Calu3 (cell line): ENCODE measurements around the gene TRIP6. TPM values are rescaled to one million over a fixed set of nuclear protein-coding genes. Genes with fewer than 3 reads are reported as not detected.

Source experiments
- BruUV-seq: library from RNA; stranded (reverse); fragments of 400-500 nt; replicated peaks from 2 replicates; lab custom pipeline; 2021; lab: Mats Ljungman, UMichigan
- CTCF ChIA-PET: fragments of 300-600 bp; sonication (Branson Sonifier 250); formaldehyde crosslinking; loops from one replicate; lab custom pipeline; 2022; ENCODE audit warnings: antibody characterized with exemption; lab: Charles Lee
- DNase-seq: peaks from one replicate; pipeline ENCODE4 v3.0.0; 2022
- H3K27ac Mint-ChIP-seq: one replicate; pipeline ENCODE4 v1.8.0; 2022; ENCODE audit warnings: mixed read lengths; ENCODE audit not compliant: unreplicated experiment
- H3K27me3 Mint-ChIP-seq: one replicate; pipeline ENCODE4 v1.8.0; 2022; ENCODE audit warnings: mixed read lengths; ENCODE audit not compliant: unreplicated experiment
- H3K36me3 Mint-ChIP-seq: one replicate; pipeline ENCODE4 v1.8.0; 2022; ENCODE audit warnings: mild to moderate bottlenecking, moderate library complexity, mixed read lengths; ENCODE audit not compliant: insufficient read depth, unreplicated experiment
- H3K4me1 Mint-ChIP-seq: one replicate; pipeline ENCODE4 v1.8.0; 2022; ENCODE audit warnings: mild to moderate bottlenecking, low read depth, mixed read lengths; ENCODE audit not compliant: unreplicated experiment
- H3K4me3 Mint-ChIP-seq: one replicate; pipeline ENCODE4 v1.8.0; 2022; ENCODE audit warnings: mild to moderate bottlenecking, low read depth, moderate library complexity, mixed read lengths; ENCODE audit not compliant: unreplicated experiment
- H3K9me3 Mint-ChIP-seq: one replicate; pipeline ENCODE4 v1.8.0; 2022; ENCODE audit warnings: low read depth, mixed read lengths; ENCODE audit not compliant: unreplicated experiment
- intact Hi-C: fragments of 100-400 bp; cut with micrococcal nuclease; formaldehyde crosslinking; loops from one replicate; pipeline ENCODE4 v1.10.0; 2022; ENCODE audit not compliant: unreplicated experiment
- total RNA-seq: library from RNA; stranded (reverse); gene quantifications from 2 replicates; pipeline ENCODE4 v1.2.3, GENCODE V29; 2022
- TF ChIP-seq, protein P1 (sequence below): fragments of 200-600 bp; IDR thresholded peaks from one replicate; pipeline ENCODE4 v1.8.0; 2022; ENCODE audit warnings: antibody characterized with exemption; ENCODE audit not compliant: unreplicated experiment

TRIP6 gene
- total RNA-seq, 1 experiment from 2014 or later = 50.0 TPM

DNA sequence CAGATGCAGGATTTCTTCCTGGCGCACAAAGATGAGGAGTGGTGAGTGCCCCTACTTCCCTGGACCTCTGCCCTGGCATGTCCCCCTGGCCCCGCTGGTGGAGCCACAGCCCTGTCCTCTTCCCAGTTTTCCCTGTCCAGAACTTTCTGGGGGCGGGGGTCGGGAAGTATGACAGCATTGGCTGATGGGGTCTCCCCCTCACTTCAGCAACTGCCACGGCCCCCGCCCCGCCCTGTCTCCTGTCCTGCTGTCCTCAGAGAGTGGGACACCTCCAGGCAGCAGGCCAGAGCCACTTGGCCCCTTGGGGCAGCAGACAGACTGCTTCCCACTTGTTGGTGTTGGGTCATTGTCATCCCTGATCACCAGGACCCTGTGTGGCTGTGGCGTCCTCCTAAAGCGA is 15.0 kb downstream of the TRIP6 start:
- Mint-ChIP-seq H3K9me3 (no peaks in the 10 kb centered on the region), H3K4me1 (no peaks in the 10 kb centered on the region), H3K4me3 (no peak overlapping the region), H3K27ac (no peak overlapping the region), H3K36me3 (peaks cover 64% of the 10 kb centered on the region), H3K27me3 (no peaks in the 10 kb centered on the region)
- no TSS peak for BruUV-seq
- CTCF ChIA-PET = no interaction called here
- no peak for DNase-seq
- TF ChIP-seq, protein P1, sequence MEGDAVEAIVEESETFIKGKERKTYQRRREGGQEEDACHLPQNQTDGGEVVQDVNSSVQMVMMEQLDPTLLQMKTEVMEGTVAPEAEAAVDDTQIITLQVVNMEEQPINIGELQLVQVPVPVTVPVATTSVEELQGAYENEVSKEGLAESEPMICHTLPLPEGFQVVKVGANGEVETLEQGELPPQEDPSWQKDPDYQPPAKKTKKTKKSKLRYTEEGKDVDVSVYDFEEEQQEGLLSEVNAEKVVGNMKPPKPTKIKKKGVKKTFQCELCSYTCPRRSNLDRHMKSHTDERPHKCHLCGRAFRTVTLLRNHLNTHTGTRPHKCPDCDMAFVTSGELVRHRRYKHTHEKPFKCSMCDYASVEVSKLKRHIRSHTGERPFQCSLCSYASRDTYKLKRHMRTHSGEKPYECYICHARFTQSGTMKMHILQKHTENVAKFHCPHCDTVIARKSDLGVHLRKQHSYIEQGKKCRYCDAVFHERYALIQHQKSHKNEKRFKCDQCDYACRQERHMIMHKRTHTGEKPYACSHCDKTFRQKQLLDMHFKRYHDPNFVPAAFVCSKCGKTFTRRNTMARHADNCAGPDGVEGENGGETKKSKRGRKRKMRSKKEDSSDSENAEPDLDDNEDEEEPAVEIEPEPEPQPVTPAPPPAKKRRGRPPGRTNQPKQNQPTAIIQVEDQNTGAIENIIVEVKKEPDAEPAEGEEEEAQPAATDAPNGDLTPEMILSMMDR = no peak
- intact Hi-C loops = no loop called here

DNA sequence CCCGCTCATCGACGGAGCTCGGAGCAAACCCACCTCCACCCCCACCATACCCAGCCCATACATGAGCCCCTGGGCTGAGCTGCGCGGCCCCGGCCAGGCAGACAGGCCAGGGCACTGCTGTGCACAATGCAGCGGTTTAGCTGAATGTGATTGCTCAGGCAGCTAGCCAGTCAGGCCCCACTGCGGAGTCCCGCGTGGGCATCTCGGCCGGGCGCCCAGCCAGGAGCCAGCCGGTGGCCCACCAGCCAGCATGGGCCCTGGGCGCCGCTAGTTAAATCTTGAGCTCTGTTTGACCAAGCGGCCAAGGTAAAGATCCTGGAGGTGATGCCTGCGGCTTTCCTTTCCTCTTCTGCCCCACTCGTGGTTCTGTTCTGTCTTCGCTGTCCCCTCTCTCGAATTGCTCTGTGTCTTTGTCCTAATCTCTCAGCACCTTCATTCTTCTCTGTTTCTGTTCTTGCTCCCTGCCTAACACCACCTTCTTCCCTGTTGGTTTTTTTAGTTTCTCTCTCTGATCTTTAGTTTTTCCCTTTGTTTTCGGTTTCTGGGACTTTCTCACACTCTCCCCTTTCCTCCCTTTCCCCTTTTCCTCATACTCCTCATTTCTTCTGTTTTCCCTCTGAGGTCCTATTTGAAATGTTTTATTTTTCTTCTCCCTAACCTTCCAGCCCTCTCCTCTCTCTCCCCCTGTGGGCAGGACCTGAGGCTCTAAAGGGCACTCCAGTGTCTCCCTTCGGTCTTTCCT is 15.8 kb downstream of the TRIP6 start:
- intact Hi-C loops = no loop called here
- H3K27ac Mint-ChIP-seq = no peak overlapping the region
- CTCF ChIA-PET = no interaction called here
- no peaks in the 10 kb centered on the region for H3K27me3 Mint-ChIP-seq
- H3K36me3 Mint-ChIP-seq = peaks cover 71% of the 10 kb centered on the region
- H3K4me3 Mint-ChIP-seq = no peak overlapping the region
- DNase-seq = no peak
- no peaks in the 10 kb centered on the region for H3K4me1 Mint-ChIP-seq
- no TSS peak for BruUV-seq
- H3K9me3 Mint-ChIP-seq = no peaks in the 10 kb centered on the region
- TF ChIP-seq, protein P1 = no peak

DNA sequence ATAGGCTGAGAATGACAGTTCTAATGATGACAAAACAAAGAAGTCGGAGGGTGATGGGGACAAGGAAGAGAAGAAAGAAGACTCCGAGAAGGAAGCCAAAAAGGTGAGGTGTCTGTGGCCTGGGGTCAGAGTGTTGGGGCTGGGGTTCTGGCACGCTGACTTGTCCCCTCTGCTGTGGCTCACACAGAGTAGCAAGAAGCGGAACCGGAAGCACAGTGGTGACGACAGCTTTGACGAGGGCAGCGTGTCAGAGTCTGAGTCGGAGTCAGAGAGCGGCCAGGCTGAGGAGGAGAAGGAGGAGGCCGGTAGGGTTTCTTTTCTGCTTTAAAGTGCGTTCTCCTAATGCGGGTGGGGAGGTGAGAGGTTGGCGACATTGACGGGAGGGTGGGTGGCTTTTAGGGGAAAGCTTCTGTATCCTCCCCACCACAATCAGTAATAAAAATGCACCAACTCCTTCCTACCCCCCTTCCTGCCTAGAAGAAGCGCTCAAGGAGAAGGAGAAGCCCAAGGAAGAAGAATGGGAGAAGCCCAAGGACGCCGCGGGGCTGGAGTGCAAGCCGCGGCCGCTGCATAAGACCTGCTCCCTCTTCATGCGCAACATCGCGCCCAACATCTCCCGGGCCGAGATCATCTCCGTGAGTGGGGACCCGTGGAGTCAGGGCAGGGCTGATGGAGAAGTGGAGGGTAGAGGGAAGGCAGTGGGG is 17.7 kb downstream of the TRIP6 start:
- Mint-ChIP-seq H3K36me3 (peaks cover 79% of the 10 kb centered on the region), H3K4me1 (peaks cover 7% of the 10 kb centered on the region), H3K9me3 (no peaks in the 10 kb centered on the region), H3K4me3 (no peak overlapping the region), H3K27me3 (no peaks in the 10 kb centered on the region), H3K27ac (peak overlapping the region; percentile 48)
- CTCF ChIA-PET = no interaction called here
- intact Hi-C loops = no loop called here
- no peak for DNase-seq
- TF ChIP-seq, protein P1 = no peak
- BruUV-seq = TSS peak; percentile 28

DNA sequence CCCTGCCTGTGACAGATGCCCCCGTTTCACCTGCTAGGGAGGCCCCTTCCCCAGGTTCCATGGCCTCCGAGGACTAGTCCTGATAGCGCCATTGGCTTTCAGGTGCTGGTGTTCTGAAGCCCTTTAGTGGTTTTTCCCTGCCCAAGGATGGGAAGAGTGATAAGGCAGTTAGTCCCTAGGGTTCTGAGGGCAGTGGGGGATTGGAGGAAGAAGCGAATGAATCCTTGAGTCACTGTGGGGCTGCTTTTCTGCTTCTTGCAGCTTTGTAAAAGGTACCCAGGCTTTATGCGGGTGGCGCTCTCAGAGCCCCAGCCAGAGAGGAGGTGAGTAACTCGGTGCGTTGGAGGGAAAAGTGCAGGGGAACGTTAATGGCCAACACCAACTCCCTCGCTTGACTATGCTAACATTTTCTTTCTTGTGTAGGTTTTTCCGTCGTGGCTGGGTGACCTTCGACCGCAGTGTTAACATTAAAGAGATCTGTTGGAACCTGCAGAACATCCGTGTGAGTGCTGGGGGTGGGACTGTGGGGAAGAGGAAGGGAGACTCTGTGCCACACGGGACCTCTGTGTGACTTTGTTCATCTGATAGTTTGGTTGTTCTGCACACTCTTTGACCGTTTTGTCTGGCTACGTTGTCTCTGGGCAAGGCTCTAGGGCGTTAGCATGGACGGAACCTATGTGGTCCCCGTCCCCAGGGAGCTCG is 18.4 kb downstream of the TRIP6 start:
- no TSS peak for BruUV-seq
- Mint-ChIP-seq H3K4me1 (peaks cover 7% of the 10 kb centered on the region), H3K9me3 (no peaks in the 10 kb centered on the region), H3K27ac (no peak overlapping the region), H3K4me3 (no peak overlapping the region), H3K27me3 (no peaks in the 10 kb centered on the region), H3K36me3 (peaks cover 79% of the 10 kb centered on the region)
- CTCF ChIA-PET = no interaction called here
- no peak for DNase-seq
- TF ChIP-seq, protein P1 = no peak
- intact Hi-C loops = no loop called here
